Keratinocyte (primary cell): ENCODE data around the gene TSPOAP1.

Experiments used
- CTCF ChIP-seq, 3 experiments: IDR thresholded peaks in 1 of 3; conservative IDR thresholded peaks in 1 of 3; optimal IDR thresholded peaks in 1 of 3; 2 replicates in 2 of 3; 3 replicates in 1 of 3; pipeline versions ENCODE3 to v1.5.1; 2011; ENCODE audit warnings: low read length in 3 of 3, mild to moderate bottlenecking in 3 of 3, moderate library complexity in 2 of 3, control low read depth in 1 of 3, inconsistent platforms in 1 of 3; ENCODE audit not compliant: insufficient read depth in 2 of 3; ENCODE audit errors: extremely low read depth in 1 of 3
- EZH2 ChIP-seq: IDR thresholded peaks from one replicate; pipeline ENCODE4 v1.6.1; 2012; ENCODE audit warnings: inconsistent platforms, mild to moderate bottlenecking, low read length, moderate library complexity

- no peak for TF ChIP-seq EZH2
- TF ChIP-seq CTCF (optimal IDR thresholded peaks at IDR 0.05 in 1 of 3, IDR thresholded peaks at IDR 0.05 in 1 of 3, conservative IDR thresholded peaks at IDR 0.05 in 1 of 3; ENCODE audit: extremely low read depth in 1 of 3, insufficient read depth in 2 of 3, low read length in 3 of 3): no peak
These were observed 56.0 kb downstream of the TSPOAP1 start for GRCh38 chr17:58272367-58273280.
